GM10847 (cell line): Measurements from ENCODE around the gene ZBTB32.

ENCODE experiments used
- POLR2A ChIP-seq: IDR thresholded peaks from 2 replicates; pipeline ENCODE4 v1.6.1; 2011; ENCODE audit not compliant: insufficient read length; ENCODE audit errors: extremely low read depth

ZBTB32 gene

DNA sequence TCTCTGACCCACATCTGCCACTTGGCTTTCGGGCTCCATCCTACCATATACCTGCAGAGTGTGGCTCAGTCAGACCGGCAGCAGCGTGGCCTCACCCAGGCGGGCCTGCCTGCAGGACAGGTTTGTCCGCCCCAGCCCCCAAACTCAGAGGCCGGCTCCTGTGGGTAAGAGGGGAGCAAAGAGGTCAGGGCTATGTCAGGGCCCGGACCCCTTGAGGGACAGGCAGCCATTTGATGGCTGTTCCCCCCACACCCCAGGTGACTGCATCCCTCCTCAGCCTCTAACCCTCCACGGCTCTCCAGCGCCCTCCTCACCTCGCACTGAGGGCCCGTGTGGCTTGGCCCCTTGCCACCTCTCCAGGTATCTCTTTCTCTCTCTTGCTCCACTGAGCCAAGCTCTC, 12.3 kb upstream of the ZBTB32 start:
- no peak for TF ChIP-seq POLR2A

DNA sequence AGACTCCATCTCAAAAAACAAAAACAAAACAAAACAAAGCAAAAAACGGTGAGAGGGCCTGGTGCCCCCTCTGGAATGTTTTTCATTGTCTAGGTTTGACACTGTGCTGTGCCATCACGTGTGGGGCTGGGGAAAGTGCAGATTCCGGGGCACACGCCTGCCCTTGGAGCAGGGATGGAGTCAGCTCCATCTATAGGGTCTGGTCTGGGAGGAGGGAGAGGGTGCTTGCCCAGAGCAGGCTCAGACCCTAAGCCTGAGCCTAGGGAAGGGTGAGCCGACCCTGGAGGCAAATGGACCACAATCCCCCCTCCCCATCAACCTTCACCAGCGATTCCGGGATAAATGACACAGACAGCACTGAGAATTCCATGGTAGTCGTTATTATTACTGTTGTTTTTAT, 10.9 kb upstream of the ZBTB32 start:
- TF ChIP-seq POLR2A = no peak

DNA sequence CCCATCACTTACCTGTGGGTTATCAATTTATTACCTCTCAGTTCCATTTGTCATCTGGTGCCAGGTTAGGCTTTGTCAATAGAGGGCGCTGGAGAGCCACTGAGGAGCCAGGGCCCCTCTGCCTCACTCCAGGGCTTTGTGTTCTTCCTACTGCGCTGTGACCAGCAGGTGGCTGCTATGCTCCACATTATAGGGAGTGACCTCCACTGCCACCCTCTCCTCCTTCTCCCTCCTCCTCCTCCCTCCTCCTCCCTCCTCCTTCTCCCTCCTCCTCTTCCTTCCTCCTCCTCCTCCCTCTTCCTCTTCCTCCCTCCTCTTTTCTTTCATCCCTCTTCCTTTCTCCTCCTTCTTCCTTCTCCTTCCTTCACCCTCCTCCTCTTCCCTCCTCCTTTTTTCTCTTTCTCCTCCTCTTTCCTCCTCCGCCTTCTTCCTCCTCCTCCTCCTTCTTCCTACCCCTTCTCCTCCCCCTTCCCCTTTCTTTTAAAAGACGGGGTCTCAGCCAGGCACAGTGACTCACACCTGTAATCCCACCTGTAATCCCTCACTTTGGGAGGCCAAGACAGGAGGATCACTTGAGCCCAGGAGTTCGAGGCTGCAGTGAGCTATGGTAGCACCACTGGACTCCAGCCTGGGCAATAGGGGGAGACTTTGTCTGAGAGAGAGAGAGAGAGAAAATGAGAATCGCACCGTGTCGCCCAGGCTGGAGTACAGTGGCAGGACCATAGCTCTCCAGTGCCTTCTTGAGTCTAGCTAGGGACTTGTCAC, 10.3 kb upstream of the ZBTB32 start:
- TF ChIP-seq POLR2A = no peak

DNA sequence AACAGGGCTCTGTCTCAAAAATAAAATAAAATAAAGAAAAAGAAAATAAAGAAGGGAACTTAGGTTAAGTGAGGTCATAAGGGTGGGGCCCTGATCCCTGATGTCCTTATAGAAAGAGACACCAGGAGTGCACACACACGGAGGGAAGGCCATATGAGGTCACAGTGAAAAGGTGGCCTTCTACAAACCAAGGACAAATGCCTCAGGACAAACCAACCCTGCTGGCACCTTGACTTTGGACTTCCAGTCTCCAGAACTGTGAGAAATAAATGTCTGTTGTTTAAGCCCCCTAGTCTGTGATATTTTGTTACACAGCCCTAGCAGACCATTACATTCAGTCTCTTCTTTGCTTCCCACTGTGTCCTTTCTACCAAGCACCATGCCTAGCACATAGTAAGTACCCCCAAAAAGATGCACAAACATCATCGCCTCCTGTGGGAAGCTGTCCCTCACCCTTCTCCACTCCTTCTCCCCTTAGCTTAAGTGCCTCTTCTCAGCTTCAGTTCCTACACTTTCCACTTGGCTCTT, 8.4 kb upstream of the ZBTB32 start:
- TF ChIP-seq POLR2A = no peak

DNA sequence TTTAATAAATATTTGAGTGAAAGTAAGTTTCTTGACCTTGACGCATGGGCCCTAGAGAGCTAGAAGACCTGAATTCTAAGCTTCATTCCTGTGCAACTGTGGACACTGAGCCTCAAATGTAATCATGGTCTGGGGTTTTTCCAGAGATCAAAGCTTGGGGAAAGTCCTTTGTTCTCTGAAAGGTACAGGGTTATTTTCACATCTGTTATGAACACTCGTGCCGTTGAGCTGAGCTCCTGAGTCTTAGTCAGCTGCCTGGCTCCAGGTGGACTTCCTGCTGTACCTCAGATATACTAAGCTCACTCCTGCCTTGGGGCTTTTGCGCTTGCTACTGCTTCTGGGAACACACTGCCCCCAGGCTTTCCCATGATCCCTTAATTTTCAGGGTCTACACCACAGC, 7.5 kb upstream of the ZBTB32 start:
- TF ChIP-seq POLR2A = no peak

DNA sequence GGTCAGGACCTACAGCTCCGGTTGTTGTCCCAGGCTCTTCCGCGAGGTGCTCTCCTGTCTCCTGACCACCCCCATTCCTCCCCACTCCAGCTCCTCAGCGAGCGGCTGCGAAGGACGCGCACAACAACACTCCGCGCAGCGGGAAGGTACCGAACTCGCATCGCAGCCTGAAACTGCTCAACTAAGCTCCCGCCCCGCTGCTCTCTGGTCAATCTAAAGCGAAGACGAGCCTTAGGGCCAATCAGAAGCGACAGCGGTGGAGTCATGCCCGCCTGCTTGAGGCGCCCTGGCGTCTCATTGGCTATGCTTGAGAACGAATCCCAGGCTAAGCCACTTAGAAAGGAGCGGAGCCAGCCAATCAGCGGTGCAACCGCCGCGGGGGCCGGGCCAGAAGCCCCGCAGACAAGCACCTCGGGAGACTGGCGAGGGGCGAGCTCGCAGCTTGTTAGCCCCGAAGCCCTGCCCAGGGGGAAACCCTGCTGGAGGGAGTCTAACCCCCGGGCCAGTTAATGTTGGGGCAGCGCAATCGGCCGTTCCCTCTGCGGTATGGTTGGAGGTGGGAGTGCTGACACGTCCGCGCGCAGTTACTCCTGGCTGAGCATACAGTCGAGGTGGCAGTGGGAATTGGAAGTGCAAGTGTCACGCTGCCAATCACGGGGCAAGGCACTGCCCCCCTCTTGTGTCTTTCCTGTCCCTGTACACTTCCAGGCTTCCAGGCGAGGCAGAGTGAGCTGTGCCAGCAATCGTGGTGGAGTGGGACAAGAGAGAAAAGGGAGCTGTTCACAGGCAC, 1.9 kb upstream of the ZBTB32 start:
- peak; percentile 71 for TF ChIP-seq POLR2A

DNA sequence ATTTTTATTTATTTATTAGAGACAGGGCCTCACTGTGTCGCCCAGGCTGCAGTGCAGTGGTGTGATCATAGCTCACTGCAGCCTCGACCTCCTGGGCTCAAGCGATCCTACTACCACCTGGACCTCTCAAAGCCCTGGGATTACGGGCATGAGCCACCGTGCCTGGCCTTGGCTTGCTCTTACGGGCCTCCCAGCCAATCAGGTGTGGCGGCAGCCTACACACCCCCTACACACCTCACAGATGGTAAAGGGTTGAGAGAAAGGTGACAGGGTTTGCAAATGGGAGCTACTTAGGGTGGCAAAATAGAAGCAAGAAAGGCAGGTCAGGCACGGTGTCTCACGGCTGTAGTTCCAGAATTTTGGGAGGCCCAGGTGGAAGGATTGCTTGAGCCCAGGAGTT, 1.0 kb upstream of the ZBTB32 start:
- no peak for TF ChIP-seq POLR2A

DNA sequence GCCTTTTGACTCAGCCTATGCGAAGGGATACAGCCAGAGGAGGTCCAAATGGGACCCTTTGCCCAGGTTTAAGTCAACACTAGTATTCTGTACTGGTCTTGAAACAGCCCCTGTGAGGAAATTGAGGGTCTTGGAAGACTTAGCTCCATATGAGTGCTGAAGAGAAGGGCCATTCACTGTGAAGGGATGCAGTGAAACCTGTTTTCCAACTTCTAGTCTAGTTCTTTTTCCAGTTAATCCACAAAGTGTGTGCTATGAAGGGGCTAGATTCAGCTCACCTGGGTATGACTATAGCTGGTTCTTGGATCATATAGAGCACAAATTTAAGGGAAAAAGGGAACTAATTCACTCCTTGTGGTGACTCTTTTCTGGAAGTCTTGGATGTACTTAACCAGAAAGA, 4.0 kb downstream of the ZBTB32 start:
- no peak for TF ChIP-seq POLR2A

DNA sequence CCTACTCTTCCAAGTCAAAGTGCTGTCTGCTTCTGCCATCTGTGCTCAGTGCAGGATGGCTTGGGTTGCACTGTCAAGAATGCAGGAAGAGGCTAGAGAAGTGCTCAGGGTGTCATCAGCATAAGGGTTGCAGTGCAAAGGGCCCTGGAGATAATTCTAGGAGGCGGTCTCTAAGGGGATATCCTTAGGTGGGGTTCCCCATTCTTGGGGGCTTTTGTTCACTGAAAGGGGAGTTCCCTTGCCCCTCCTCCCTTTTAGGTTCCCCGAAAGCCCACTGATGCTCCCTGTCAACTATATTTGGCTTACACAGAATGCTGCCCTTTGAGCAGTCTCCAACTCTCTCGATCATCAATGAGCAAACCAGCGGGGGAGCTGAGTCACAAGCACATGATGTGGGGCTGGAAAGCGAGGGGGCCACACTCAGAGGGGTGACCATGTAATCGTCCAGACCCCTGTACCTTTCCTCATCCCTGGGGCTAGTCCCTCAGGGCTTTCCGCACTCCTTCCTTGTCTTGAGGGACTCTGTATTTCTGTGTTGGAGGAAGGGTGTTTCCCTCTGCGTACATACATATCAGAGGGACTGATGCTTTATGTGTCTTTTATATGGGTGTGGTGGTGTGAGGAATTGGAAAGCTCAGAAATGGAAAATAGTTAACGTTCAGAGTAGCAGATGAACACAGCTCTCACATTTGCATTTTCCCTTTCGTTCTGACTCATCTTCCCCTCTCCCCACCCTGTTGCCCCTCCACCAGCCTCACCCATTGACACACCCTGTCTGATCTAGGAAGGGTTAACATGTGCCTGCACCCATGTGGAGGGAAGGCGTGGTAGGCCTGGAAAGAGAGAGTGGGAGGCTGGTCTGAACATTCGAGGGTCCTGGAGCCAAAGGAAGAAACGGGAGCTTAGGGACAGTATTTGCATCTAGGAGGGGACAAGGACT, 6.7 kb downstream of the ZBTB32 start:
- no peak for TF ChIP-seq POLR2A

DNA sequence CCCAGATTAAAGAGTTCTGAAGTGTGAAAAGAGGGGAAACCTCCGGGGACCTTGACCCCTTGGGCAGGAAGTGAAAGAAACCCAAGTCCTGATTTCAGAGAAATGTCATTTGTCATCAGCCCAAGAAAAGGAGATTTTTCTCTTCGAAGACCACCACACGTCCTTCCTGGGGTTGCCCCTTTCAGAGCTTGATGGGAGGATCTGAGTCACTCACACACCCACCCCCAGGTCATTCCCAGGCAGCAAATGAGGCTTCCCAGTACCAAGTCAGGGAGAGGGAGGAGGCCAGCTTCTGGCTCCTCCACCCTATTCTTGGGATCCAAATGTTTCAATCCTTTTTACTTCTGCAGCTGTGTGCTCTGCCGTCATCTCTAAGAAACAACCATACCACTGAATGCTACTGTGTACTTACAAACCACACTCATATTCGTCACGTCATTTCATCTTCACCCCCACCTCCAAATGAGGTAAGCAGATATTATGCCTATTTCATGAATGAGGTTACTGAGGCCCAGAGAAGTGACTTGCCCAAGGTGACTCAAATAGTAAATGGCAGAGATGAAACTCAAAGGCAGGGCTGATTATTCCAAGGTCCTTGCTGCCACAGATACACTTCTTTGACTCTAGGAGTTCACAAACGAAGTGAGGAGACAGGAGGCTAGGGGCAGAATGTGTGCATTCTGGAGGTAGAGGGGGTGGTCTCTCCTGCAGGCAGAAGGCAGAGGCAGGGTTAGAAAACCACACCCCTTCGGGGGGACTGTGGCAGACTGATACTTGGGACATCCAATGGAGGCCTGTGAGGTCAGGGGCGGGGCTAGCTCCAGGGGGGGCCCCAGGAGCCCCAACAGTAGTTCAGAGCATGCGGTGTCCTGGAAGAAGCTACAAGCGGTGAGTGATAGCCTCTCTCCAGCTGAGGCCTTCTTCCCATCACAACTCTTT, 8.5 kb downstream of the ZBTB32 start:
- peak; percentile 59 for TF ChIP-seq POLR2A

DNA sequence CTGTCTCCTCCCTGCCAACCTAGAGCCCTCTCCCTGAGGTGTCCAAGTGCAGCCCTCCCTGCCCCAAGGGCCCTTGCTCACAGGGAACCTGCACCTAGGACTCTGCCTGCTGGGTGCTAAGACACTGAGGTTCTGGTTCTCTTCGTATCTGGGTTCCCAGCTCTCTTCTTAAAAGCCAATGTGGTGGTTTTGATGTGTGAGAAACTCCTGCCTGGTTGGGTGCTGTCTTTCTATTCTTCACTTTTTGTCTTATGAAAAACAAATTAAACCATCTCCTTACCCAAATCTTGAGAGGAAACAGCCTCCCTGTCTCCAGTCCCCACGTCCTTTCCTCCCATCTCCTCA, 9.1 kb downstream of the ZBTB32 start:
- TF ChIP-seq POLR2A = no peak

DNA sequence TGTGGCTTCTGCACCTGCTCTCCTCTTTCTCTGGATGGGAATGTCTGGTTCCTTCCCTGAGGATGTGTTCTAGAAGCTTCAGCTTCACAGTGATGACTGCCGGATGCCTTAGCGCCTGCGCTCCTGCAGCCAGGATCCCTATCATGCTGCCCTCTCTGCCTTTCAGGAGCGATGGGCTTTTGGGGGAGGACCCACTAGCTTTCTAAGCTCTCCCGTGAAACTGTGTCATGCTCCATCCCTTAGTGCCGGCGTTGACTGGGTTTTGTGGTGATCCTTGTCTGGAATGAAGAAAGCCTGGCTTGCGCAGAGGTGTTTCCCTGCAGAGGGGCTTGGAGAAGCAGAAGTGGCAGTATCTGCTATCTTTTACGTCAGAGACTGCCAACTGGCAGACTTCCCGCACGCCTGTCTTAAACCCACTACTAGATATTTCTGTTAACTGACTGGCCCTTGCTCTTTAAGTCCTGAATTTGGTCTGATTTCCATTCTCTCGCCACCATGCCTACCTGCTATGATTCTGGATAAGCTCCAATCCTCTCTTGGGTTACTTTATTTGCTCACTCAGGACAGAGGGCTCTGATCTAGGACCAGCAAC, 9.6 kb downstream of the ZBTB32 start:
- no peak for TF ChIP-seq POLR2A

DNA sequence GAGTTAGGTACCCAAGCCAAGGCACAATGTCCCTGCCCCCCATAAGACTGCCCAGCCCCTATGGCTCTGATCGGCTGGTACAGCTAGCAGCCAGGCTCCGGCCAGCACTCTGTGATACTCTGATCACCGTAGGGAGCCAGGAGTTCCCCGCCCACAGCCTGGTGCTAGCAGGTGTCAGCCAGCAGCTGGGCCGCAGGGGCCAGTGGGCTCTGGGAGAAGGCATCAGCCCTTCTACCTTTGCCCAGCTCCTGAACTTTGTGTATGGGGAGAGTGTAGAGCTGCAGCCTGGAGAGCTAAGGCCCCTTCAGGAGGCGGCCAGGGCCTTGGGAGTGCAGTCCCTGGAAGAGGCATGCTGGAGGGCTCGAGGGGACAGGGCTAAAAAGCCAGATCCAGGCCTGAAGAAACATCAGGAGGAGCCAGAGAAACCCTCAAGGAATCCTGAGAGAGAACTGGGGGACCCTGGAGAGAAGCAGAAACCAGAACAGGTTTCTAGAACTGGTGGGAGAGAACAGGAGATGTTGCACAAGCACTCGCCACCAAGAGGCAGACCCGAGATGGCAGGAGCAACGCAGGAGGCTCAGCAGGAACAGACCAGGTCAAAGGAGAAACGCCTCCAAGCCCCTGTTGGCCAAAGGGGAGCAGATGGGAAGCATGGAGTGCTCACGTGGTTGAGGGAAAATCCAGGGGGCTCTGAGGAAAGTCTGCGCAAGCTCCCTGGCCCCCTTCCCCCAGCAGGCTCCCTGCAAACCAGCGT, 10.4 kb downstream of the ZBTB32 start:
- TF ChIP-seq POLR2A = no peak
